GM19239 (cell line): ENCODE data around the gene ACTL7A.
"Not testable (repeated sequence)": the region's sequence is repeated elsewhere in the genome, so short reads cannot be mapped to it uniquely, and the experiment has no call there.

Experiments
- DNase-seq: peaks from one replicate; pipeline ENCODE4 v3.0.0; 2011; ENCODE audit warnings: low spot score; ENCODE audit not compliant: insufficient read length
- FAIRE-seq: peaks from 2 replicates; lab custom pipeline; 2011; peaks lifted over from hg19 to GRCh38; lab: Jason Lieb, UNC

Gene ACTL7A

DNA sequence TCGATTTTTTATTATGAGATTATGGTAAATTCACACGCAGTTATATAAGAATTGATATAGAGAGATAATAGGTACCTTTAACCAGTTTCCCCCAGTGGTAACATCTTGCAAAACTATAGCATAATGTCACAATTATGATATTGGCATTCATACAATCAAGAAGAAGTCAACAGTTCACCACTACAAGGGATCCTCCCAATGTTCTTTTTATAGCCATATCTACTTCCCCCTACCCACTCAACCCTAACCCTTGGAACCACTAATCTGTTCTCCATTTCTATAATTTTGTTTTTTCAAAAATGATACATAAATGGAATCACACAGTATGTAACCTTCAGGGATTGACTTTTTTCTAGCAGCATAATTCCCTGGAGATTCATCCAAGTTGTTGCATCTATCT is 16.1 kb upstream of the ACTL7A start:
- FAIRE-seq (no peak), DNase-seq (no peak)

DNA sequence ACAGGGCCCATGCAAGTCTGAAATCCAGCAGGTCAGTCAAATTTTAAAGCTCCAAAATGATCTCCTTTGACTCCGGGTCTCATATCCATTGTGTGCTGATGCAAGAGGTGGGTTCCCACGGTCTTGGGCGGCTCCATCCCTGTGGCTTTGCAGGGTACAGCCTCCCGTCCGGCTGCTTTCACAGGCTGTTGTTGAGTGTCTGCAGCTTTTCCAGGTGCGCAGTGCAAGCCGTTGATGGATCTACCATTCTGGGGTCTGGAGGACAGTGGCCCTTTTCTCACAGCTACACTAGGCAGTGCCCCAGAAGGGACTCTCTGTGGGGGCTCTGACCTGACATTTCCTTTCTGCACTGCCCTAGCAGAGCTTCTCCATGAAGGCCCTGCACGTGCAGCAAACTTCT is 13.8 kb upstream of the ACTL7A start:
- not testable (repeated sequence) for DNase-seq, FAIRE-seq

DNA sequence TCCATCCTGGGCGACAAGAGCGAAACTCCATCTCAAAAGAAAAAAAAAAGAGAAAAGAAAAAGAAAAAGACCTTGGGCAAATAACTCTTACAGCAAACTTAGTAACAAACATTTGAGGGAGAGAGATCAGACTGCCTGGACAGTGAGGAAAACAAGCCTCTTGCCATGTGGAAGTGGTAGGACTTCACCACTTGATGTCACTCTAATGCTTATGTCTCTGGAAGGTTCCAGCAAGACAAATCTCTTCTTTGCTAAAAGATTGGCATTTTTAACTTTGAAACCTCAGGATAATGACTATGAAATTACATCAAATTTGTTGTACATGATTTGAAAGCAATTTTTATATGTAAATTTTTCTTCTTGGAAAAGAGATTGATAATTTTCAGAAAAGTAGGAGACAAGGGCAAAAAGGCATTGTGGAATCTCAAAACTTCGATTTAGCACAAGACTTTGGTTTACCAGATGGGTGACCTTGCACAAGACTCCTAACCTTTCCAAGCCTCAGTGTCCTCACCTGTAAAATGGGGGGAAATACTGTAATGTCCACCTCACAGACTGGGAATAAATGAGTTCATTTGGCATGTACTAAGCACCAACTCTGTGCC is 11.7 kb upstream of the ACTL7A start:
- no peak for FAIRE-seq
- no peak for DNase-seq

DNA sequence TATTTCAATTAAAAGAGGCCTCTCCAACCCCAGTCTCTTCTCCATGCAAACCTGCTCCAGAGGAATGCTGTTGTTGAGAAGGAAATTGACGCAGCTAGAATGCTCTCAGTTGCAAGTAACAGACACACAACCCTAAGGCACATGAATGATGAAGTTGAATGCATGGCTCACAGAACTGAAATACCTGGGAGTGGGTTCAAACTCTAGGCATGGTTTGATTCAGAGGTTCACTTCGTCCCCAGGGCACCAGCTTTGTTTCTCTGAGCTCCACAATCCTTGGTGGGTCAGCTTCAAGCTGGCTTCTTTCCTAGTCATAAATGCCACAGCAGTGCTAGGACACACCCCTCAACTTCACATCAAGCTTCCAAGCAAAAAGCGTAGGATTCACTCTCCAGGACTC is 10.9 kb upstream of the ACTL7A start:
- FAIRE-seq (no peak), DNase-seq (no peak)

DNA sequence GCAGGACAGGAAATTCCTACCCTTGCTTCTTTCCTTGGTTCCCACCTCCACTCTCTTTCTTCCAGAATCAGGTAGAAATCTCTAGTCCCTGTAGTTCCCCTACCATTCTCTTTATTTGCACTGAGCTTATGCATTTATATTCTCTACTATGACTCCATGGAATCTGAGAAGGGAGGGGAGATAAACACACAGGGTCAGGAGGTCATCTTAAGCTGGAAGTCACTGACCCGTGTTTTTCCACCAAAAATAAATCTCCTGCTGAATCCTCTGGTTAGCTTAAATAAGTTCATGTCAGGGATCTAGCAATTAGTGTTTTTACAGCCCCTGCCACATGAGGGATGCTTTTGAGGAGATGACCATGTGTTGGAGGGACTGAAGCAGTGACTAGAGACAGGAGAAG is 10.0 kb upstream of the ACTL7A start:
- DNase-seq (no peak), FAIRE-seq (no peak)

DNA sequence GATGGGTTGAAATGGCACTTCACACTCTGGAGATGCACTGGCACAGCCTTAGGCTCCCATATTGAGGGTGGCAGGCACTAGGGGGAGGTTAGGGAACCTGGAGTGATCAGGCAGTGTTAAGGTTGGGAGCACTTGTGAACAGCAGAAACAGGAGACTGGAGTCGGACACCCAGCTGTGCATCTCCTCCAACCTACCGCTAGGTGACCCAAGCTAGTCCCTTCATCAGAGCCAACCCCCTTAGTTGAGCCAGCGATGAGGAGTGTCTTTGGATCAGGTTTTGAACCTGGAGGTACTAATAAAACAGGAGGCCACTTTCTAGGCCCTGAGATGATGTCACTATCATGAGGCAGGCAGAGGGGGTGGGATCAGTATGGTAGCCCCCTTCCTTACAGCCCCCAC is 8.0 kb upstream of the ACTL7A start:
- no peak for DNase-seq
- FAIRE-seq: no peak

DNA sequence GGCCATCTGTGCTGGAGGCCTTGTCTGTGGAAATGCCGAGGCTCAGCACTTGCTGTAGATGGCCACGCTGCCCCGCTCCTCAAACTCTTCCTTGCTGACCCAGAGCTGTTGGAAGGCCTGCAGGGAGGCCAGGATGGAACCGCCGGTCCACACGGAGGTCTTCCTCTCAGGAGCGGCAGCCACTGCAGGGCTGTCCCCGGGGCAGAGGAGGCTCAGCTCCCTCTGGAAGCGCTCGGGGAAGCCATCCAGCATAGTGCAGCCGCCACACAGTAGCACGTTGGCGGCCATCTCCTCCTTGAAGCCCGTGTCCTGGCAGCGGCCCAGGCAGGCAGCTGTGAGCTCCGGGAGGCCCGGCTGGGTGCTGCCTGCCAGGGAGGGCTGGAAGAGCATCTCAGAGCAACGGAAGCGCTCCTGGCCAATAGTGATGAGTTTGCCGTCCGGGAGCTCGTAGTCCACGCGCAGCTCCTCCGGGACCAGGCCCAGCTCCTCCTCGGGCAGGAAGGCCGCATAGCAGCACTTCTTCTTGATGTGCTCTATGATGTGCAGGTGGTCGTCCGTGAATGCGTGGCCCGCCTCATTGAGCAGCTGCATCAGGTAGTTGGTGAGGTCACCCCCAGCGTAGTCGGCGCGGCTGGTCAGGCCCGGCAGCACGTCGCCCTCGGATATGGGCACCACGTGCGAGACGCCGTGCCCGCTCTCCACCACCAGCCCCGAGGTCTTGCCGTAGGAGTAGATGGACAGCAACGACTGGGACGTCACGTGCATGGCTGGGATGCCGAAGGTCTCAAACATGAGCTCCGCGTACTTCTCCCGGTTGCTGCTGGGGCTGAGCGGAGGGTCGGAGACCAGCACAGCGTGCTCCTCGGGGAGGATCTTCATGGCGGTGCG is 7.2 kb upstream of the ACTL7A start:
- no peak for FAIRE-seq
- DNase-seq: no peak

DNA sequence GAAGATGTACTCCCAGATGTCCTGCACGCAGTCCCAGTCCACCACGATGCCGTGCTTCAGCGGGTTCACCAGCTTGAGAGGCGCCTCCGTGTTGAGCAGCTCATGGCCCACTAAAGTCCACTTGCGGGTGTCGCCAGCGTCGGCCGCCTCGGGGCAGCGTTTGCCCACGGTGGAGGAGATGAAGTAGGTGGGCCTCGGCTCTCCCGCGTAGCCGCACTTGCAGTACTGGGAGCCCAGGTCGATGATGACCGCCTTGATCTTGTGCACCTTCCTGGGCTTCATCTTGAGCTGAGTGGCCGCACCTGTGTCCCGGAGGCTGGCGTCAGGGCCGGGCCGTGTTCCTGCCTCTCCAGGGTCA is 6.6 kb upstream of the ACTL7A start:
- FAIRE-seq: no peak
- no peak for DNase-seq

DNA sequence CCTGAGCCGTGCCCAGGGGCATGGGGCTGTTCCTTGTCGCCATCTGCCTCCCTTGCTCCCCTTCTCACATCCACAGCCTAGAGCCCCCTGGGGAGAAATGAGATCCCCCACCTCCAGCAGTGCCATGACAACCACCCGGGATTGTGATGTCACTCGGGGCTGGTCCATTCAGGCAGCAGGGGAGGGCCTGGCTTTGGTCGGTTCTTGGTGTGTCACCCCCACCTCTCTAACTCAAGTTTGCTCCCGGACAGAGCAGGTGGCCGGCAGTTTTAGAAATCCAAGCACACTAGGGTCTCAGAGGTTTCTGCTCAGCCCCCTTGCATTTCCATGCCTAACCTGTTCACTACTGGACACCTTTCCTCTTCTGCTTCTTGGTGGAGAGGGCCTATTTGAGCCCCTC is 6.2 kb upstream of the ACTL7A start, which contains the start of gene ACTL7B:
TSS of gene ACTL7B (minus strand) at position 99 of the 400 bp plus-strand sequence. CDS start at position 43, 56 bp downstream.
- FAIRE-seq (no peak), DNase-seq (no peak)

DNA sequence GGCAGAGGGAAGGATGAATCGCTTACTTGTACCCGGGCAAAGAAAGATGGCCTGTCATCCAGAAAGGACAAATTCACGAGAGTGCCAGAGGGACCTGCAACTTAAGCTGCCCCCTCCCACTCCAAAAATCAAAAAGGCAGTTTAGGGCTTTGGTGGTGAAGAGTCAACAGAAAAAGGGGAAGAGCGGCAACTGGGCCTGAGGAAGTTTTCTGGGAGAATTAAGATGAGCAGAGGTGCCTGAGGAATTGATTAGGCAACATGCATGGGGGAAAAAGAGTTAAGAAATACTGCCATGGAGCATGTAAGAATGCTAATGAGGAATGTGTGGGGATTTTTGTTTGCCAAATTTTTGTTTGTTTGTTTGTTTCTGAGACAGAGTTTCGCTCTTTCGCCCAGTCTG is 4.5 kb upstream of the ACTL7A start:
- DNase-seq: no peak
- FAIRE-seq: no peak

DNA sequence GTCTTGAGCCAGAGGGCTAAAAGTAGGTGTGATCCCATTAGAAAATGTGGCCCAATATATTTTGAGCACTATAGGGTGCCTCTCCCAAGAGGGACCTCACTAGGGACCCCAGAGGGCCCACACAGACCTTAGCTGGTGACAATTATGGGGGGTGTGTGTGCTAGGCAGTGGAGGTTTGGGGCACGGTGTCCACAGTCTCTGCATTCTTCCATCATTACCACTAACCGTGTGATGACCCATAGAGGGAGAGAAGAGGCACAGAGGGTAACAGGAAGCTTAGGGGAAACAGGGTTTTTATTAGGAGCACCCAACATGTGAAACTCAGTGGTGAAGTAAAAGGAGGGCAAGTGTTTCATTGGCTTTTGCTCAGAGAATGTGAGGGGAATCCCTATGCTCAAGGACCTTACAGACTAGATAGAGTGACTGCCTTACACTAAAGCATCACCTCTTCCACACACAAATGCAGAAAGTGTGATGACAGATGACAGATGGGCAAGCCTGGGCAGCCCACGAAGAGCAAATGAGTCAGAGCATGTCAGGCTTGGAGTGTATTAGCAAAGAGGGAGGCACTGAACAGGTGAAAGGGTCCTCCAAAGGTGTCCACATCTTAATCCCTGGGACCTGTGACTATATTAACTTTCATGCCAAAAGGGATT is 2.5 kb upstream of the ACTL7A start:
- no peak for DNase-seq
- no peak for FAIRE-seq

DNA sequence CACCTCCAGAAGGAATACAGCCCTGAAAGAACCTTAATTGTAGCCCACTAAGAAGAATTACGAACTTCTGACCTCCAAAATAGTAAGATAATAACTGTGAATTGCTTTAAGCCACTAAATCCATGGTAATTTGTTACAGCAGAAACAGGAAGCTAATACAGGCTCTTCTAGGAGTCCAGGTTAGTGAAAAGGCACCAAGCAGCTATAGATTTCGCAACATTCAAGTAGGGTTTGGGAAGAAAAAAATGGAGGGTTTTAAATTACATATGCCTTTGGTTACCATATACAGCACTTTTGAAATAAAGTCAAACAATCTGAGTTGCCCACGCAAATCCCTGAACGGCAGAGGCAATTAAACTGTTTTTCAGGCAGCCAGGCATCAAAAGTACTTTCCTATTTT is 1.7 kb upstream of the ACTL7A start:
- FAIRE-seq (no peak), DNase-seq (no peak)

DNA sequence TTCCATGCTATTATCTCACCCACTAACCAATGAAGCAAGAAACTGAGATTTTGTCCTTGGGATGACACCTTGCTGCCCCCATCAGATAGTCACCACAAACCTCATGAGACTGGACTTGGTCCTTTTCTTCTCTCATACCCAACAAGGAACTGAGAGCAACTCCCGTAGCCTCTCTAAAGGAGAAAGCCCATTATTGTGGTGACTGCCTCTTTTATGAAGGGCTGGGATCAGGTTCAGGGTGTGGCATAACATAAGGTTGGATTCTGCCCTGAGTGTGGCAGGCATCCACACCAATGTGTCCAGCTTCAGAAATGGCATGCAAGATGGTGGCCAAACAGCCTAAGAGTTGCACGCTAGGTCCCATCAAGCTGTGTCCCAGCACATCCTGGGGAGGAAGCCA is 1.3 kb upstream of the ACTL7A start:
- FAIRE-seq: no peak
- DNase-seq: no peak

DNA sequence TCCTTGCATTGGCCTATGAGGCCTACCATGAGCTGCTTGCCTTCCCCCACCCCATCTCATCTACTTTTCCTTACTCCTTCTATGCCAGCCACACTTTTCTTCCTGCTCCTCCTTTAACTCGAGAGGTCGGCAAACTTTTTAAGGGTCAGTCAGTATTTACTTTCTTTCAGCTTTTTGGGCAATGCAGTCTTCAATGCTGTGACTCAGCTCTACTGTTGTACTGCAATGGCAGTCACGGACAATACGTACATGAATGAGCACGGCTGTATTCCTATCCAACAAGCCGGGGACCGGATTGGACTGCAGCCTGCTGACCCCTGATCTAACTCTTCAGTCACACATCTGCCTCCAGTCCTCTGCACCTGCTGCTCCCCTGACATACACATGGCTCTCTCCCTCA is 602 bp upstream of the ACTL7A start:
- DNase-seq: no peak

DNA sequence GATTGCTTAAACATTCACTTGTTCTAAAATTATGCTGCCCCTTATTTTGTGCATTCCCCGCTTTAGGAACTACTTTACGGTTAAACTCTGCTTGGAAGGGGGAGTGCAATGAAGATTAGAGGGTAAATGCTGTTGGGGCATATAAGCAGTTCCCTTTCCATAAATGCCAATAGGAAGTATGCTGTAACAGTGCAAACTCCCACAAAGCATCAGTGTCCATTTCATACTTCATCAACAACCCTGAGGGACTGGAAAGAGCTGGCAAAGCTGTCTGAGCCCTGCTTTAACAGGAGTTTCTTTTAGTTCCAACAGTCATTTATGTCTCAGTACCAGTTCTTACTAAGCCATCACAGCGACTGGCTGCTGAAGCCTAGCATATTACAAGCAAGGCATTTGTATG is 1.8 kb downstream of the ACTL7A start:
- no peak for FAIRE-seq
- no peak for DNase-seq

More for the DNA sequence above, 602 bp upstream of the ACTL7A start:
- FAIRE-seq: no peak

DNA sequence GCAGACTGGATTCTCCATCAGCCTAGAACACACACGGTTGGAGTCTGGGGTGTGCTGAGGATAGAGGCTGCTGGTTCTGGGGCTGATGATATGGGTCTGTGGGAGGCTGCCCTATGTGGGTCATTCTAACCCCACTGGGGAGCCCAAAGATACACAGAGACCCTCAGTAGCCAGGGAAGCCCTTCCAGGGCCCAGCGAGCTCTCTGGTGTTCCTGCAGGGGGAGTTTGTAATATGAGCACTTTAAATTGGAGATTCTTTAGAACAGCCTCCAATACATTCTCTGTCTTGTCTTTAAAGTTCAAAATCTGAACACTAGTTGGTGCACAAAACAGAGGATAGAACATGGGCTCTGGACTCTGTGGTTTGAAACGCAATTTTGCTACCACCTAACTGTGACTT is 2.4 kb downstream of the ACTL7A start:
- FAIRE-seq (no peak), DNase-seq (no peak)

DNA sequence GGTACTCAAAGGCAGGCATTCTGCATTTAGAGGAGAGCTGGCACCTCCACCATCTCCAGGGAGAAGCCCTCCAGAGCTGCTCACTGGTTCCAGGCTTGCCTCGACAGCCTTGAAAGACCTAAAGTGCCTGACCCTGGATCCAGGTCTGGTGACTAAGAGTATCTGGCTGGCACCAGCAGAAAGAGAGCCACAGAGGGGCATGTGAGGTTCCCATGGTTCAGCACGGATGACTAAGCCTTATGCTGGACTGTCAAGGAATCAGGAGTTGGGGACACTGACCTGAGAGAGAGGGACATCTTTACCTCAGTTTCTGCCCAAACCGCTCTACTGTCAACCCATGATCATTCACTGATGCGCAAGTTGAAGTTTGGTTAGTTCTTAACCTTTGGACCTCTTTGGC is 3.0 kb downstream of the ACTL7A start:
- DNase-seq (no peak), FAIRE-seq (no peak)

DNA sequence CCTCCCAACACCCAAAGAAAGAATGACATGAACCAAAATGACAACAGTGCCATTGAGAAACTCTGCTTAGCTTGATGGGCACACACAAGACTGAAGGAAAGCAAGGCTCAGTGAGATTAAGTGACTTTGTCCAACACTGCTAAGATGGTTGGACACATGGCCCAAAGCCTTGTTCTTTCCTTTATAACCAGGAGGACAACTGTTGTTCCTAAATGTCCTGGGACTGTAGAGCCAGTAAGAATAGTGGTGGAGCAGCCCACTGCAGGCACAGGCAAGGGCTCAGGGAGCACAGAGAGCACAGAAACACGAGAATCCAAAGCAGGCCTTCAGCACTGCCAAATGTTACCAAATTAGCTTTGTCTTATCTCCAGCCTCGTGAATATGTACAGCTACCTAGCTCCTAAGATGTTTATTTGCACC is 3.9 kb downstream of the ACTL7A start:
- no peak for DNase-seq
- no peak for FAIRE-seq

DNA sequence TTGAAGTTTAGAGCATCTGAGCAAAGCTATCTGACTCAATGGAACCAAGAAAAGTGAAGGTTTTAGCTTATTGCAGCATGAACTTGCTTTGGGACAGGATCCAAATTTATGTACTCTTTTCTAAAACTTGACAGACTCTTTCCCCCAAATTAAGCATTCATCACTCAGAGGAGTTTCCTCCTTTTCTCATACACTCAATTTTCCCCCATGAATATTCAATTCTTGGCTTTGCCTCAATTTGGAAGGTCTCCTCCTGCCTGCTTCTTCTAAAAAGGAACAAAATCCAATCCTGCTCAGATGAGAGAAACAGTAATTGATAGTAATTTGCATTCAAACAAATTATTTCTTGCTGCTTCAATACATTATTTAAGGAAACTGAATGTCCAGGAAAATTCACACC is 5.0 kb downstream of the ACTL7A start:
- FAIRE-seq (no peak), DNase-seq (no peak)

DNA sequence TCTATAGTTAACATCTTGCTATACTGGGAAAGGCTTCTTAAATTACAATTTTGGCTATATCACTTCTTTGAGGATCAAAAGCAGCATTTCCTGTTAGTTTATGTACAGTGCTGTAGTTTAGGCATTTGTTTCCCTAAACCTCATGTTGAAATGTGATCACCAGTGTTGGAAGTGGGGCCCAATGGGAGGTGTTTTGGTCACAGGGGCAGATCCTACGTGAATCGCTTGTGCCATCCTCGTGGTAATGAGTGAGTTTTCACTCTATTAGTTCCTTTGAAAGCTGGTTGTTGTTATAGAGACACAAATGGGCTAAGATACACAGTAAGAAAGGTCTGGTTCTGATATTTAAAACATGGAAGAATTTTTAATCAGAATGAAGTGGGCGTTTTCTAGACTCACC is 5.8 kb downstream of the ACTL7A start:
- FAIRE-seq (no peak), DNase-seq (no peak)

DNA sequence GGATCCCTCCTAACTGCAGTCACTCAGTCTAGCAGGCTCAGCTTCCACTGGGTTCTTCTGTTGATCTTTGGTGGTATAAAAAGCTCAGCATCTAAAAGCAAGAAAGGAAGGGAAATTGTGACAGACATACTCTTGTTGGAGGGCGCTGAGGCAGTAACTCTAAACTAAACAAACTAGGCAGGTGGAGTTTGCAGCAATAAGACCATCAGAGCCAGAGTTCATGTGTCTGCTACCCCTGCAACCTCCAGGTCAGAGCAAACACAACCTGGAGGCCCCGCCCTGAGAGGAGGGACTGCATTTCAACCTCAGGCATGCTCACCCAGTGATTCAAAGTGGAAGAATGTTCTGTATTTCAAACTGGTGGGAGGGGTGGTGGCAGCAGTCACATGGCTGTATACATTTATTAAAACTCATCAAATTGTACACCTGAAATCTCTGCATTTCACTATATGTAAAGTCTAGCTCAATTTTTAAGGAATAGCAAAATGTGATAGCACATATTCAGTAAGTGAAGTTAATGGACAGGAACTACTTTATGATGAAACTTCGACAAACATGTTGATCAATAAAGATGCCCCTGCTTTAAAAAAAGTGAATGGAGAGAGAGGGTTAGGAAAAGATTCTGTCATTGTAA is 7.1 kb downstream of the ACTL7A start:
- DNase-seq (no peak), FAIRE-seq (no peak)
